NCI-H146 (cell line): ENCODE data around the gene GABRD.

Experiments
- DNase-seq: peaks from one replicate; lab custom pipeline; 2025; lab: John Stamatoyannopoulos, UW

The GABRD gene

DNA sequence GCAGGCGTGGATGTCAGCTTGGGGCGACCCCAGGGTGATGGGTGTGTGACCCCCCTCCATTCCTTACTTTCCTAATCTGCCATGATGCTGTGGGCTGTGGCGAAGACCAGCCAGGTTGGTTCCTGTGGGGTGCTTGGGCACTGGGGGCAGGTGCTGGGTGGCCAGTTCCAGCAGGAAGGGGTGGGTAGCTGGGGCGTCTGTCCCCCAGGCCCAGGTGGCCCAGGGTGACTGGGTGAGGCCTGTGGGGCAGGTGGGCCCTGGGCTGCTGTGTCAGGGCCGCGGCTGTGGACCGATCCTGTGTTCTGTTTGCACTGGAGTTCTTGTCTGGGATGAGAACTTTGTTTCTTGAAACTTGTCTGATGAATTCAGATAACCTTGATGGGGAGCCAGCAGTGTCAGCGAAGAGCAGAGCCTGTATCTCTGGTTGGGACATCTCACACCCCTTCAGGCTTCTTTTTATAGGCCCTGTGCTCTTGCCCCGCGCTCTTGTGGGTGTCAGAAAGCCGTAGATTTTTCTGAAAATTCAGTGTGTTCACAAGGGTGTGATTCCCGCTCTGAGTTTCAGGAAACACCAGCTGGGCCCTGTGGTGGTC, 34.7 kb downstream of the GABRD start:
- DNase-seq: no peak

DNA sequence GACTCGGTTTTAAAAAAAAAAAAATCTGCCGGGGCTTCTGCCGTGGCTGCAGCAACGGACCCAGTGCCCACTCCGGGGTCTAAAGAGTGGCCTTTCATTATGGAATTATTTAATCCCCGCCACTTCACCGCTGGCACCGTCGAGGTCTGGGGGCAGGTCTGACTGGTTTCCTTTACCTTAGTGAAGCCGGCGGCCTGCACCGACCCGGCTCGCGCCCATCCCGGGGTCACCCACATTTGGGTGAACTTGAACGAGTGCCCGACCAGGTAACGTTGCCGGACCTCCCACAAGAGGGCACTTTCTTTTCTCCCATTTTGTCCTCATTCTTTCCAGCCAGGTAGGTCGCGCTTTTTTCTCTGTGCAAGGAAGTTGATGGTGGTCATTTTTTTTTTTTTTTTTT, 35.4 kb downstream of the GABRD start:
- no peak for DNase-seq

DNA sequence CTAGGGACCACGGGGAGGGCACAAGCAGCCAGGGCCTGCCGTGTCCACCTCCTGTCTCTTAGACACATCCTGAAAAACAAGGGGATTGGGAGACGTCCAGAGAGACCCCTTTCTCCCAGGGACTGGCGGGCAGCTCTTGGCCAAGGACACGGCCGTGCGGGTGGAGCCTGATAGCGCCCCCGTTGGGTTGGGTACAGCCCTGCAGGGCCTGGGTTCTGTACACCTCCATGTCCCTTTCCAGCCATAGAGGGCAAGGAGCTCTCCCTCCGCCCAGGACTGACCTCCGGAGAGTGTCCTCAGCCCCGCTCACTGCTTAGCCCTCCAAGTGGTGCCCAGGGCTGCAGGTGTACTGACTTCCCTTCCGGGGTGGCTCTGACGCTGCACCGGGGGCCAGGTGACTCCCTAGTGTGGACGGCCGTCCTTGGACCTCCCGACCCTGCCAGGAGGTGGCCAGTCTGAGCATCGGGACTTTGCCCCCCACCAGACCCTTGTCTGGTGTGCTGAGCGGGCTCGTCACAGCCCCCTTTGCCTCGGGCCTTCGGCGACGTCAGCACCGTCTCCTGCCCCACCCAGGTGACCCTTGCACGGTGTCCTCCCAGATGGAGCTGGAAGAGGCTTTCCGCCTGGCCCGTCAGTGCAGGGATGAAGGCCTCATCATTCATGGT, 36.9 kb downstream of the GABRD start:
- DNase-seq: no peak

DNA sequence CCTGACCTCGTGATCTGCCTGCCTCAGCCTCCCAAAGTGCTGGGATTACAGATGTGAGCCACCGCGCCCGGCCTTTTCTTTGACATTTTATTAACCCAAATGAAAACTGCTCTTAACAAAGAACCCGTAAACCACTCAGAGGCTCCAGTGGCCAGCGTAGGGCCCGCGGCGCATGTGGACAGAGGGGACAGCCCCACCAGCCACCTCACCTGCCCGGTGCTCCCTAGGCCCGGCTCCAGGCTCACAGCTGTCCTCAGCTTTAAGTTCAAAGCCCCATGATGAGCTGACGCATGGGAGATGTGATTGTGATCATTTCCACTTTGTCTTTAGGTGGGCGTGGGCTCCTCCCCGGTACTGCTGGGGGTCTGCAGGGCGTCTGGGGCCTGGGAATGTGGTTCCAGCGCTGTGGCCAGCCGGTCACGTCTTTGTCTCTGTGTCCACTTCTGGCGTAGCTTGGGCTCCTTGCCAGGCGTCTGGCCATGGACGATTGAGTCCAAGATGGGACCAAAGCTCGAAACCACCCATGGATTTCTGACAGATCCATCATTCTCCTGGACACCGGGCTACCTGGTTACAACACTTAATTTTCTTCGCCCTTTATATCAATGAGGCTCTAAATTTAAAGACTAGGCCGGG, 37.9 kb downstream of the GABRD start:
- DNase-seq: no peak

DNA sequence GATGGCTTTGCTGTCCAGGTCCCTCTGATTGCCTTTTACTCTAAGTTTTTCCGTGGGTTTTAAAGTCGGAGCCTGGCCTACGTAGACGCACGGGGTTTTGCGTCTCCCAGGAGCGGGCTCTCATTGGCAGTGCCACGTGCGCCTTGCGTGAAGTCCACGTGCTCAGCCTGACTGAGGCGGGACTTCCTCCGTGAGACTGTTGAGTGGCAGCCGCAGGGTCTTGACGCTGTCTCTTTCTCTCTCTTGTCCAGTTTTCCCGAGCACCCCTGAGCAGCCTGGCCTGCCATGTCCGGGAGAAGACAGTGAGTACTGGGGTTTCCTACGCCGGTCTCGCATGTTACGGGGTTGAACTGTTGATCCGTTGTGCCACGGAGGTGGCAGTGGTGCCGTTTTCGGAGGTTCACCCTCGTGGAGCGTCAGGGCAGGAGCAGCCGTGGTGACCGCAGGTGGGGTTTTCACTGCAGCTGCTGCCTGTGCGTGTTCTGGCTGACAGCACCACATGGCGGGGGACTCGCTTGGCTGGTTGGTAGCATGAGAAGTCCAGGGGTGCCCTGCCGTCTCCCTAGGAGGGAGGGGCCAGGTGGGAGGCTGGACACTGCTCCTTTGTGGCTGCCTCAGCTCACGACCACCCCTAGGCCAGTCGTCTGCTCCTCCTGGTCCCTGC, 40.3 kb downstream of the GABRD start:
- no peak for DNase-seq

DNA sequence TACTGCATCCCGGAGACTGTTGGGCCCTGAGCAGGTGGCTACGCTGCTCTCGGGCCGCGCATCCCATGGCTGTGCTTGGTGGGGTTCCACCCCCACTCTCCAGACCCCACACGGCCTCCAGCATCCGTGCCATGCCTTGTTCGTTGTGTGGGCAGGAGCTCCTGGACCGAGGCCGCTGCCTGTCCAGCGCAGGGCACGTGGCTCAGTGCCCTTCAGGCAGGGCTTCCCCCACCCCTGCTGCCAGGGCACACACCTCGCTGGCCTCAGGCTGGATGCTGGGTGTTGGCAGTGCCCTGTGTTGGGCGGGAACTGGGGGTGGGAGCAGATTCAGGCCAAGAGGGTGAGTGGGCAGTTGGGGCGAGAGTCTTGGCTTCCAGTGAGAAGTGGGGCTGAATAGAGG, 40.9 kb downstream of the GABRD start:
- no peak for DNase-seq

DNA sequence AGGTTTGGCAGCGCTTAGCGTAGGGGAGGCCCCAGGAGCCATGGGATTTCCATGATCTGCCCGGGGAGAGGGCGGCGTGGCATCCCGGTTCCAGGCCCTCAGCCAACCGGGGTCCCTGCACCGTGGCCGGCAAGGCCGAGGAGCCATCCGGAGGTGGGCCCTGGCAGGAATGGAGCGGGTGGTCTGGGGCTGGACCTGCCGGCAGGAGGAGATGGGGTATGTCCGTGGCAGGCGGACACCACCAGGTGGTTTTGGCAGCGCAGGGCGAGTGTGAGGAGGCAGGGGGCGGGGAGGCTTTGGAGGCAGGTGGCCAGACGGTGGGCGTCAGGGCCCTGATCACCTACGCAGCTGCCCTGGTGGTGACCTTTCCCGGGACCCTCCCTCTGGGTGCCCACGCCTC, 41.4 kb downstream of the GABRD start:
- DNase-seq: no peak

DNA sequence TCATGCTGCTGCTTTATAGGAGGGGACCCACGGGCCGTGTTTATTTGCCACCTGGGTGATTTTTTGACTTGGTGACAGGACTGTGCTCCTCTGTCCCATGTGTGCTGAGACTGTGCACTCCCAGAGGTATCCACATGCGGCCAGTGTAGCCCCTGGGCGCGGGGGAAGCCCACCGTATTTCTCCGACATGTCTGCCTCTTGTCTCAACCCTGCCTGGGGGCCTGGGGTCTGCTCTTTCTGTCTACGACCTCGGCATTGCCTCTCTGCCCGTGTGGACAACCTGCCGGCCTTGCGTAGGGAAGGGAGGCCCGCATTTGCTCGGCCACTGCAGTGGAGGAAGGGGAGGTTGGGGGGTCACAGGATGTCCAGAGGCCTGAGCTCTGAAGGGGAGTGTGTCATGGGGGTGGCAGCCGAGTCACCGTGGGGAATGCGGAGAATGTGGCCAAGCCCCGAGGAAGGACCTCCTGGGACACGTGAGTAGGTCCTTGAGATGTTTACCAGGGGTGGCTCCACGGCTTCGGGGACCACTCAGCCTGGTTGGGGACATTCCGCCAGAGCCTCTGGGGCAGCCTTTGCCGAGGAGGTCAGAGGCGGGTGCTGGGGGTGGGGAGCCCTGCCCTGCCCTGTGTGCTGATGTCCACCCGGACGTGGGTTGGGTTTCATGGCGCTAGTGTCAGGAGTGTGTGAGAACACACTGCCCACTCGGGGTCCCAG, 42.1 kb downstream of the GABRD start:
- no peak for DNase-seq

DNA sequence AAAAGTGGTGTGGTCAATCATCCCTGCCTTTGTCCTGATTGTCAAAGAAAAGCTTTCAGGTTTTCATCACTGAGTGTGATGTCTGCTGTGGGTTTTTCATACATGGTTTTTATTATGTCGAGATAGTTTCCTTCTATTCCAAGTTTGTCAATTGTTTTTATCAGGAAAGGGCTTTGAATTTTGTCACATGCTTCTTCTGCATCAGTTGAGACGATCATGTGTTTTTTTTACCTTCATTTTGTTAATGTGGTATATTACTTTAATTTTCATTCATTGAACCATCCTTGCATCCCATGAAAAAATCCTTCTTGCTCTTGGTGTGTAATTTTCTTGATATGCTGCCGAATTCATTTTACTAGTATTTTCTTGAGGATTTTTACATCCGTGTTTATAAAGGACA, 46.6 kb downstream of the GABRD start:
- DNase-seq: no peak

DNA sequence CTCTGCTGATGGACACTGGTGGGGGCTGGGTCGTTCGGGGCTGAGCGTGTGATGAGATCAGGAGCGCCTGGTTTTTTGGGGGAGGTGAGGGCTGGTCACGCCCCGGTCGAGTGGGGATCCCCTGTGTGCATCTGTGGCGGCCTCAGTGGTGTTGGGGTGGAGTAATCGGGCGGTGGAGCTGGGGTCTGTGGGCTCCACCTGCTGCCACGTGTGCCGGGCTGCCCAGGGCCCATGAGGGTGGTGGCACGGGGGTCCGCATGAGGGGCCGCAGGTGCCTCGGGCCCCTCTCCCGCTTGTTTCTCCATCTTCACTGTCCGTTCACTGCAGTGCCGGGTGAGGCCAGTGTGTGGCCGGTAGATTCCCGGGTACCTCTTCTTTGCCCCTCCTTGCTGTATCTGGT, 48.2 kb downstream of the GABRD start:
- no peak for DNase-seq

DNA sequence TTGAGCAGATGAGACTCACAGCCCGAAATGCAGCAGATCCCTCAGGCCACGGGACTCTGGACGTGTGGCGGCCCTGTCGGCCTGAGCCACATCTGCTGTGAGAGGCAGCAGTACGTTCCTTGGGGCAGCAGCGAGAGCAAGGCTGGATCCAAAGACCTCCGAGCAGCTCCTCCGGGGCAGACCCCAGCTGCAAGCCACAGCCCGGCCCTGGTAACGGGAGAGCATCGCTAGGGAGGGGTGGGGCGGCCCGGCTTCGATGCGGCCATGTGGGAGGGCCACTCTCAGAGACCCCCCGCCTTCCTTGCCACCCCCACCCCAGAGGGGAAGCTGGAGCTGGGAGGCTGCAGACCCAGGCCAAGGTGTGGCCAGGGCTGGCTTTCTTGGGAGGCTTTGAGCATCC, 48.8 kb downstream of the GABRD start:
- DNase-seq: no peak

DNA sequence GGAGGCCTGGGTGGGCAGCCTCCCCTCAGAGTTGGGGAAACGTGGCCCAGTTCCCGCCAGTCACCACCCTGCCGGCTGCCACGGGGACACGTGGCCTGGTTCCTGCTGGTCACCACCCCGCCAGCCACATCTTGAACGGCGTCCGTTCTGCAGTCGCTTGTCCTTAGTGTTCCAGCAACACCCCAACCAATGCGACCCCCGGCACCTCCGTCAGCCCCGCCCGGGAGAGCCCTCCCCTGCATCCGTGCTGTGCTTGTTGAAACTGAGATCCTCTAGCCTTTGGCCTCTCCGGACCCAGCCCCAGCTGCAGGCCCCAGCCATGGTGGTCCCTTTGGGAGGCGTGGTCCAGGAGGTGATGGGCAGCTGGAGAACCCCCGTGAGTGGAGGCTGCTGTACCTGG, 49.8 kb downstream of the GABRD start:
- no peak for DNase-seq

DNA sequence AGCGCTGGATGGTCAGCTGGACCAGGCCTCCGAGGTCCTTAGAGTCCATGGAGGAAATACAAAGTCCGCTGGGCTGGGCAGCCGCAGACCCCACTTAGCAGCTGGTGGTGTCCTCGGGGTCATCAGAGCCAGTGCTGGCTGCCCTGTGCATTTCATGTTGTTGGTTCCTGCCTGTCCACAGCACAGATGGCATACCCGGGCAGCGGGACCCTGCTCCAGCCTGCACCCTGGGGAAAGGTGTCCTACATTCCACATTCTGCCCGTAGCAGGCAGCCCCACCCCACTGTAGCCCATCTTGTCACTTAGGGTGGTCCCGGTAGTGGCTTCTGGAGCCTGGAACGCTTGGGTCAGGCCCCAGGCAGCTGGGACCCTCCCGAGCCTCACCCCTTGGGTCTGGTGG, 50.9 kb downstream of the GABRD start:
- no peak for DNase-seq

DNA sequence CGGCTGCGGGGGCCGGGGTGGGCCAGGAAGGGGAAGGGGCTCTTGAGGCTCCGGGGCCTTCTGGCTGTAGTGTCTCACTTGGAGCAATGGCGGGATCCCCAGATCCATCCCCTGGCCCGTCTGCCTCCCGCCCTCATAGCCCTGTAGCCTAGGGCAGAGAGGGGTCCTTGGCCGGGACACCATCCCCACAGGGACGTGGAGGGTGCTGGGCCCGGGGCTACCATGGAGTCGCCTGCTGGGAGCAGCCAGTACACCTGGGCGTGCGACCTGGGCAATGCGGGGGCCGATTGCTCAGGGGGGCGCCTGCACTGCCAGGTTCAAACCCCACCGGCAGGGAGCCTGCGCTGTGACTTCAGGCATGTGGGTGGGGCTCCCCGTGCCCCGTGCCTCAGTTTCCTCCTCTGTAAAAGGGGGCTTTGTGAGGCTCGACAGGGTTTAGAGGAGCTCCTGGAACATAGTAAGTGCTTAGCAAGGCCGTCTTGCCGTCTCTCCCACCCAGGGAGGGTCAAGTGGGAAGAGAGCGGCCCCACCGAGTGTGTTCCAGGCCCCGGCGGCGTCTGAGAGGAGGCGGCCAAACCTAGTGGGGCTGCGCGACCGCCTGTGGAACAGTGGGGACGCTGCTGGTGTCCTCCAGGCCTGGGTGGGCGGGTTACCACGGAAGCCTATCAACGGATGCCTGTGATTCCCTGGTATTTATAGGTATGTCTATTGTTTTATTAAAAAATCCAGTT, 51.8 kb downstream of the GABRD start:
- no peak for DNase-seq

DNA sequence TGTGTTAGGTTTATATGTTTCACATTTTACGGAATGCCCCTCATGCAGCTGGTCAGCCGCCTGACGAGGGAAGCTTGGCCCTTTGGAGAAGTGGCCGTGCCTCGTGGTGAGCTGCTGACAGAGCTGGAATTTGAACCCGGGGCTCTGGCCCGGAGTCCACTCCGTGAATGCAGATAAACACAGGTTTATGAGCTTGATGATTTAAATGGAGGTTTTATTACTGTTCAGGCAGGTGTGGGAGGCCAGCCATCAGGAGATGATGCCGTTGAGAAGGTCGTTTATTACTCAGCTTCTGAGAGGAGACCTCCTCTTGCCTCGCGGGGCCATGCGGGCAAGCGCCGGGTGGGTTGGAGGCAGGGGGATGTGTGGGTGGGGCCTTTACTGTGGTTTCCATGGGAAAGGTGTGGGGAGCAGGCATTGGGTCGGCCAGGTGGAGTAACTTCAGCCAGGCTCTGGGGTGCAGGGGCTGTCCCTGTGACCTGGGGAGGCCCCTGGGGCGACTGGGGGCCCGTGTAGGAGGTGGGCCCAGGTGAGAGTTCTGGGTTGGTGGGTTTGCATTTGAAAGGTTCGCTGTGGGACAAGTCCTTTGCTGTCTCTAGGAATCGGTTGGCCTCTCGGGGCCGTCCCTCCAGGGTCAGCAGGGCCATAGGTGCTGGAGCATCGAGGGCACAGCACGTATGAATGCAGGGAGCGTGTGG, 53.1 kb downstream of the GABRD start:
- DNase-seq: no peak

DNA sequence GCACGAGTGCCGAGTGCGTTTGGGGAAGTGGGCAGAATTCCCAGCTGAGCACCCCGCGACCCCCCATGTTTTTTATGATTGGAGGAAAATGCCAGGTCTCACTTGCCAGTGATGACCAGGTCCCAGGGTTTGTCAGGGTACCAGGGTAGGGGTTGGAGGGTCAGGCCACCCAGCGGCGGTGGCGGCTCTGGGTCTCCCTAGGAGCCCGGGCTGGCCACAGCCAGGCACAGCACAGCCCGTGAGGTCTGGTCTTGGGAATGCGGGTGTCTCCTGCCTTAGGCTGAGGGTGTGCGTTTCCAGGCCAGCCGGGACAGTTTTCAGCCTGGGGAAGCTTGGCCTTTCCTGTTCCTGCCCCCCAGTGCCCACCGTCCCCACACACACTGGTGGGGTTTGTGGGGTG, 53.7 kb downstream of the GABRD start:
- DNase-seq: no peak

DNA sequence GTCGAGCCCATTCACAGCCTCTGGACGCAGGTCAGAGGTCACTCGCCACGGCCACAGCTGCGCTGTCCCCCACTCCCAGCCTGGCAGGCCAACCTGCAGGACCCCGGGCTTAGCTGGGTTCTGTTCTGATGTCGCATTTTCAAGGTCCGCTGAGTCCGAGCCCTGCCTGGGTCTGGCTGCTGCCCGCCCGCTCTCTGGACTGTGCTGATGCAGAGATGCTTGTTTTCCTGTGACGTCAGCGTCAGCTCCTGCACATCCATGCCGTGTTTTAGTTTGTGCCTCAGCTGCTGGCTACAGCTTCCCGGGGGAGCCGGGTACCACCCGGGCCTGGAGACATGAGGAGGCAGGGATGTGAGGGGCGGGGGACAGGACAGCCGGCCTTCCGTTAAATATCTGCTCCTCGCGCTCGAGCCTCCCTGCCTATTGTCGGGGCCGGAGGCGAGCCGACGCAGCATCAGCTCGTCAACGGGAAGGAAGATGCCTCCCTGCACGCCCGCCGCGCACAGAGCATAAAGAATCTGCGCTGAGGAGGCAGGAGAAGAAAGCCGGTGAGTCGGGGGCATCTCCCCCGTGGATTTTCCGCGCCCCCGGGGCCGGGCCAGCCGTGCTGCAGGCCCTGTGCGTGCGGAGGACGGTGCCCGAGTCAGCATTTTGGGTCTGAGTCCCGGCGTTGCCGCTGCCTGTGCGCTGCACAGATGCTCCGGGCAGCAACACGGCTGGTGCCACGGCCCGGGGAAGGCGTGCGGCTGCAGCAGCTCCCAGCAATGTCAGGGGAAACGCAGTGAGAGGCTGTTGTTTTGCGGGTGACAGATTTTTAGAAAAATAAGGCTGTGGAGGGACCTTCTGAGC, 54.5 kb downstream of the GABRD start:
- DNase-seq: no peak

DNA sequence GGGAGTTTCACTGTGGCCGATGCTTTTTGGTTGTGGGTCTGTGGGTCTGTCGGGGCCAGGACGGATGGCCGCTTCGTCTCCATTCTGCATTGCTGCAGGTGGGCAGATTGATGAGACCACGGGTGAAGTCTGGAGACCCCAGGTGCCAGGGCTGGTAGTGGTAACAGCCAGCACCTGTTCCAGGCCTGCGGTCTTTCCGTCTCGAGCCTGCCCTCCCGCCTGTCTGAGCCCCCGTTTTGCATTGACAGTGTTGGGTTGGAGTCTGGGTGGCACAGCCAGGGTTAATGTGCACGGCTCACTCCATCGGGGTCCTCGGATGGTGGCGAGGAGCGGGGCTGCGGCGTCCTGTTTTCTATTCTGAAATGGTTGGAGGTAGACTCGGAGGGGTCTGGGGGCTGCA, 55.3 kb downstream of the GABRD start:
- DNase-seq: no peak

DNA sequence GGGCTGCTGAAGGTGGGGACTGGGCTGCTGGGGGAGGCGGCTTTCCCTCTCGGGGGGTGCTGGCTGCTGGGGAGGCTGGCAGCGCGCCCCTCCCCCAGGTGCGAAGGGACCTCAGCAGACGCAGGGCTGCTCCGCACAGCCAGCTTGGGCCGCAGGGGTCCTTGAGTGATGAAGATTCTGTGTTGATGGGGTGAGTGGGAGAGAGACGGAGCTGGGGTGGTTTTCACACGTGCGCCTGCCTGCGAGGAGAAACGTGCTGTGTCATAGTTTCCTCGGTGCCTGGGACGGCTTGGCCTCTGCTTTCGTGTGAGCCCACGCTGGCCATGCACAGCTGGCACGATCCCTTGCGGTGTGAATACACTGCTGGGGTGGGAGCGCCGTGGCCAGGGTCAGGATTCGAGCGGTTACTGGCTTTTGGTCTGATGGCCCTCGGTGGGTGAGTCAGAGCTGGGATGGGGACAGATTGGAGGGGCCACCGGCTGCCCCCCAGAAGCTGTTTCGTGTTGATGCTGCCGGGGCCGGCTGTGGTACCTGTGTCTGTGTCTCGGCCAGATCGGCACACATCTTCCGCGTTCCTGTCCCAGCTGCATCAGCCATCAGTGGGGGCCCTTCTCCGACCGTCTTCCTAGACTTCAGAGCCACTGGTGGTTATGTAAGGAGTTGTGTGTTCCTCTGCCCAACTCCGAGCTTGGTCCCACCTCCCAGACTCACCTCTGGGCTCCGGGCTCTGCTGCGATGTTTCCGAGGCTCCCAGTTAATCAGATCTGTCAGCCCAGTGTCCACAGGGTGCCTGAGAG, 56.0 kb downstream of the GABRD start:
- DNase-seq: no peak

DNA sequence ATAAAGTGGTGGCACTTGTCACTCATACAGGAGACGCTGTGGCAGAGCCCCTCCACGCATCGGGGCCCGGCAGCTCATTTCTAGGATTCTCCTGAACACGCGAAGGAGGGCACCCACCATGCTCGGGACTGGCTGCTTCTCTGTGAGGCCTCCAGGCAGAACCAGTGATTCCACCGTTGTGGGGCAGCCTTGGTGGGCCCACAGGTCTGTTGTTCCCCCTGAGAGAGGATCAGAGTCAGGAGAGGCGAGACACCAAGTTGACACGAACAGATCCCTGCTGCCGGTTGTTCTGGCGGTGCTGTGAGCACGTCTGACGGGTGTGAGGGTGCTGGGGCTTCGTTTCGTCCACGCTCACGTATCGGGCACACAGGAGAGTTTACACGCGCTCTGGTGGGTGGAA, 57.7 kb downstream of the GABRD start:
- DNase-seq: no peak
